Fibroblast of gingiva (primary cell): Measurements from ENCODE around the gene MPDU1.

Experiments used
- DNase-seq: peaks from one replicate; pipeline ENCODE4 v3.0.0-alpha.2; 2011; ENCODE audit warnings: low read depth

MPDU1 gene

GRCh38 chr17:7560172-7561027 lies 23.3 kb upstream of the MPDU1 start:
- DNase-seq, result no peak

- peak; percentile 72 for DNase-seq
These were observed 22.6 kb upstream of the MPDU1 start for GRCh38 chr17:7561028-7561575.

GRCh38 chr17:7561589-7562207 lies 22.0 kb upstream of the MPDU1 start, which contains the start of gene SENP3:
SENP3 (plus strand) TSS chr17:7561919; CDS start chr17:7563077, 1,158 bp downstream.
- DNase-seq, result peak; percentile 88

- no peak for DNase-seq
These were observed 21.4 kb upstream of the MPDU1 start for GRCh38 chr17:7562208-7562605.

- no peak for DNase-seq
These were observed 20.4 kb upstream of the MPDU1 start for GRCh38 chr17:7563115-7563869.

- DNase-seq, result no peak
These were observed 14.1 kb upstream of the MPDU1 start for GRCh38 chr17:7569571-7569970.

GRCh38 chr17:7570351-7570750 lies 13.3 kb upstream of the MPDU1 start:
- DNase-seq, result no peak

- no peak for DNase-seq
These were observed 11.4 kb upstream of the MPDU1 start for GRCh38 chr17:7572338-7572587.

GRCh38 chr17:7572588-7573323 lies 10.9 kb upstream of the MPDU1 start:
- DNase-seq, result peak; percentile 99

- peak; percentile 94 for DNase-seq
These were observed 10.2 kb upstream of the MPDU1 start for GRCh38 chr17:7573324-7574080.

GRCh38 chr17:7574176-7574953 lies 9.3 kb upstream of the MPDU1 start:
- no peak for DNase-seq

- DNase-seq, result no peak
These were observed 8.2 kb upstream of the MPDU1 start for GRCh38 chr17:7575481-7575883.

GRCh38 chr17:7575959-7576358 lies 7.7 kb upstream of the MPDU1 start:
- no peak for DNase-seq

- DNase-seq, result no peak
These were observed 7.2 kb upstream of the MPDU1 start for GRCh38 chr17:7576432-7576937.

- no peak for DNase-seq
These were observed 6.1 kb upstream of the MPDU1 start for GRCh38 chr17:7577327-7578199.

- DNase-seq, result peak; percentile 91
These were observed 4.4 kb upstream of the MPDU1 start, which contains the start of gene CD68 for GRCh38 chr17:7579001-7579833. CD68 (plus strand) TSS chr17:7579638; CDS start chr17:7579678, 40 bp downstream.

- no peak for DNase-seq
These were observed 3.6 kb upstream of the MPDU1 start for GRCh38 chr17:7579834-7580603.
